NCI-H446 (cell line): Measurements from ENCODE around the gene ABHD13.
"Not testable (repeated sequence)": the region's sequence is repeated elsewhere in the genome, so short reads cannot be mapped to it uniquely, and the experiment has no call there.

Source experiments
- DNase-seq, 2 experiments: peaks; one replicate each; lab custom pipeline; 2025; lab: John Stamatoyannopoulos, UW

The ABHD13 gene

GRCh38 chr13:108223687-108224503, 5.7 kb downstream of the ABHD13 start:
- DNase-seq: no peak

GRCh38 chr13:108225440-108225839, 7.2 kb downstream of the ABHD13 start:
- DNase-seq: no peak

- DNase-seq: no peak
These were observed 8.0 kb downstream of the ABHD13 start for GRCh38 chr13:108226184-108226583.

- peak in 1 of 2 experiments; percentile 0 for DNase-seq
These were observed 9.6 kb downstream of the ABHD13 start for GRCh38 chr13:108227651-108228272.

- DNase-seq: no peak
These were observed 12.2 kb downstream of the ABHD13 start for GRCh38 chr13:108230377-108230776.

GRCh38 chr13:108249150-108249549, 31.0 kb downstream of the ABHD13 start:
- no peak for DNase-seq

GRCh38 chr13:108257248-108257647, 39.1 kb downstream of the ABHD13 start:
- no peak for DNase-seq

GRCh38 chr13:108263621-108264355, 45.6 kb downstream of the ABHD13 start:
- no peak for DNase-seq

GRCh38 chr13:108266321-108266990, 48.3 kb downstream of the ABHD13 start:
- DNase-seq: no peak

GRCh38 chr13:108267347-108267746, 49.2 kb downstream of the ABHD13 start:
- DNase-seq: no peak

GRCh38 chr13:108267855-108268254, 49.7 kb downstream of the ABHD13 start:
- not testable (repeated sequence) for DNase-seq

- DNase-seq: no peak
These were observed 50.4 kb downstream of the ABHD13 start for GRCh38 chr13:108268466-108269112.

GRCh38 chr13:108269601-108270328, 51.6 kb downstream of the ABHD13 start, which contains the start of gene TNFSF13B:
Gene TNFSF13B, plus strand, starts transcription at chr13:108269718. Its CDS starts 178 bp downstream, at chr13:108269896.
- no peak for DNase-seq

GRCh38 chr13:108270442-108270841, 52.2 kb downstream of the ABHD13 start:
- DNase-seq: no peak

GRCh38 chr13:108272333-108272732, 54.1 kb downstream of the ABHD13 start:
- no peak for DNase-seq

GRCh38 chr13:108273429-108274118, 55.4 kb downstream of the ABHD13 start:
- DNase-seq: no peak

- no peak for DNase-seq
These were observed 56.5 kb downstream of the ABHD13 start for GRCh38 chr13:108274718-108275117.

GRCh38 chr13:108276060-108276459, 57.9 kb downstream of the ABHD13 start:
- DNase-seq: no peak

GRCh38 chr13:108278466-108278865, 60.3 kb downstream of the ABHD13 start:
- no peak for DNase-seq

- DNase-seq: no peak
These were observed 63.7 kb downstream of the ABHD13 start for GRCh38 chr13:108281901-108282300.
